HT-29 (cell line): ENCODE data around the gene ARF4. TPM values are rescaled to one million over a fixed set of nuclear protein-coding genes. Genes with fewer than 3 reads are reported as not detected.

Experiments used
- small RNA-seq: library from RNA; depleted of rRNA; stranded (forward); fragments of <200 nt; gene quantifications from one replicate; pipeline ENCODE3, GENCODE V24; 2014
- total RNA-seq: library from RNA; depleted of rRNA; stranded (reverse); fragments of >200 nt; shearing (Covaris generic); gene quantifications from 2 replicates; pipeline ENCODE4 v1.2.3, GENCODE V29; 2014; rRNA removed

Gene ARF4
- total RNA-seq, 1 experiment from 2014 or later = 69.6 TPM

Small RNAs within 50 kb of the gene (small RNA-seq; reads per million reads assigned to genes)
- not detected for gene RNU6-108P
- gene RNU6-483P = not detected
- not detected for gene RNU6ATAC26P

Other genes starting within 250 kb of the ARF4 start
- gene DNAH12, start 53.0 kb downstream of the ARF4 start, total RNA-seq = 0.05 TPM in 1 of 2 replicates, not detected in the other
- 15.3 and 16.6 TPM in 2 replicates for gene PDE12, start 41.1 kb downstream of the ARF4 start, total RNA-seq
- 6.8 and 7.8 TPM in 2 replicates for gene DENND6A, start 95.7 kb upstream of the ARF4 start, total RNA-seq
- 51.7 and 57.2 TPM in 2 replicates for gene SLMAP, start 159.0 kb upstream of the ARF4 start, total RNA-seq